ENCODE data around the gene RFXANK. TPM values are rescaled to one million over a fixed set of nuclear protein-coding genes. Genes with fewer than 3 reads are reported as not detected.
"Not testable (repeated sequence)": the region's sequence is repeated elsewhere in the genome, so short reads cannot be mapped to it uniquely, and the experiment has no call there.

The RFXANK gene
- 106 and 111 TPM in 2 replicates for total RNA-seq (2014; rRNA removed; shearing (Covaris generic))

- peak; percentile 99 for DNase-seq (ENCODE audit: low spot score)
These were observed at the start of gene RFXANK, which contains the start of gene BORCS8 for GRCh38 chr19:19192078-19192882. Gene RFXANK (plus strand): TSS chr19:19192258. CDS start chr19:19193947, 1,689 bp downstream. Gene BORCS8 (minus strand): TSS chr19:19192152. CDS start chr19:19192117, 35 bp downstream.

DNA sequence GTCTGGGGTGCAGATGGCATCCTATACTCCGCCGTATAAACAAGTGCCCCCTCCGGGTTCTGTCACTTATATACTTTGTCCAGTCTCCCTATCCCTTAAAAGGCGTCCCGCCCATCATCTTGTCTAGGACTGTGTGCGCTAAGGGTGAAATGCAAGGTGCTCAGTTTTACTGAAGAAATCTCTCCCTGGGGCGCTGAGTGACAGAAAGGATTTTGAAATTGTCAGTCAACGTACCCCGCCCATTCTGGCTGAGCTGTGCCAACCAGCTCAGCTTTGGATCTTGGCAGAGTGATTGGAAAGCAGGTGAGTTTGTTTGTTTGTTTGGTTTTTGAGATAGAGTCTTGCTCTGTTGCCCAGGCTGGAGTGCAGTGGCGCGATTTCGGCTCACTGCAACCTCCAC lies 49.7 kb upstream of the RFXANK start:
- DNase-seq (ENCODE audit: low spot score): no peak

DNA sequence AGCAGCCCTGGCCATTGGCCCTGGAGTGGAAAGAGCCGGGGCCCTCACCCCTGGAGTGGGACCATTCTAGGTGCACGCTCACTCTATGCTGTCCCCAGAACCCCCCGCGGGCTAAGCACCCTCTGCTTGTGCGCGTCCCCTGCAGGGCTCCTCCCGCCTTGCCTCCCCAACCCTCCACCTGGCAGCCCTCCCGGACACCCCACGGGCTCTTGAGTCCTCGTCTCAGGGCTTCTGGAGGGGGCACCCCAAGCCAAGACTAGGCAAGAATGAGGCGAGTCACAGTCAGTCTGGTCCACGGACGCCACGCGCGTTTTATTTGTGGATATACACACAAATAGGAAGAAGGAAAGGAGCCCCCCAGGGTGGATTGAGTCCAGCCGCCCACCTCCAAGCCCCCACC lies 46.8 kb upstream of the RFXANK start:
- DNase-seq (ENCODE audit: low spot score): no peak

GRCh38 chr19:19145684-19146608 lies 46.1 kb upstream of the RFXANK start:
- DNase-seq (ENCODE audit: low spot score): peak; percentile 53

- DNase-seq (ENCODE audit: low spot score): no peak
These were observed 45.2 kb upstream of the RFXANK start for GRCh38 chr19:19146865-19147264.

GRCh38 chr19:19147344-19147743 lies 44.7 kb upstream of the RFXANK start:
- no peak for DNase-seq (ENCODE audit: low spot score)

DNA sequence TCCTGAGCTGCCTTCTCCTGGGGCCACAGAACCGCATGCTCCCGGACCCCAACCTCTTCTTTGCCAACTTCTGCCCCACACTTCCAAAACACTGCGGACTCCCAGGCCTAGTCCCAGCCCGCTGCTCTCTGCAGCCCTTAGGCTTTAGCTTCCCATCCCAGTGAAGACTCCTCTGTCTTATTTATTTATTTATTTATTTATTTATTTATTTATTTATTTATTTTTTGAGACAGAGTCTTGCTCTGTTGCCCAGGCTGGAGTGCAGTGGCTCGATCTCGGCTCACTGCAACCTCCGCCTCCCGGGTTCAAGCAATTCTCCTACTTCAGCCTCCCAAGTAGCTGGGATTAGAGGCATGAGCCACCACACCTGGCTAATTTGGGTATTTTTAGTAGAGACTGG lies 43.6 kb upstream of the RFXANK start:
- not testable (repeated sequence) for DNase-seq (ENCODE audit: low spot score)

- no peak for DNase-seq (ENCODE audit: low spot score)
These were observed 42.6 kb upstream of the RFXANK start for GRCh38 chr19:19149435-19149834.

- DNase-seq (ENCODE audit: low spot score): no peak
These were observed 40.6 kb upstream of the RFXANK start for GRCh38 chr19:19151418-19151817.

- no peak for DNase-seq (ENCODE audit: low spot score)
These were observed 39.2 kb upstream of the RFXANK start for GRCh38 chr19:19152668-19153384.

- no peak for DNase-seq (ENCODE audit: low spot score)
These were observed 37.1 kb upstream of the RFXANK start for GRCh38 chr19:19154768-19155494.

DNA sequence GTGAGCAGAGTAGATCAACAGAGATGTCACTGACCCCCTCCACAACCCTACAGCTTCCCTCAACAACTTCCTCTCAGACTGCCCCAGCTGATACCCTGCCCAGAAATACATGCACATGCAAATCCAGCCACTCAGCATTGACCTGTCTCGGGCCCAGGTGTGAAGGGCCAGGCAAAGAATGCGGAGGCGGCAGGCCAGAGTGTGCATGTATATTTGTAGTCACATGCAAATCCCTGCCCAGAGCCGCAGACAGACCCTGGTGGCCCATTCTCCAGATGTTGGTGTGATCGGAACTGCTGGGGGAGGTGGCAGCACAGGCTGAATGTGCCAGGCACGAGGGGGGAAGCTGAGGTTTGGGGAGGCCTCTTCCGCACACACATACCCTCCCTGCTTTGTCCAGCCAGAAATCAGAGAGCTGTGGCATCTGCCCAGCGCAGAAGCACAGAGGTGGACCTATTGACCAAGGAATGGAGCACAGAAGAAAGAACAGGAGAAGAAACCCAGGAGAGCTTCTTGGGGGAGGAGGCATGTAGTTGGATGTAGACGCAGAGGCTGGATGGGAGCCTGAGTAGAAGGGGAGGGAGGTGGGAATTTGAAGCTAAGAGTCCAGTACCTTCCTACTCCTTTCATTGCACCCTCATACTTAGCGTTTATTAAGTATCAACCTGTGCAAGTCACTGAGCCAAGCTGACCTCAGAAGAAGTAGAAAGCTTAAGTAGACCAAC lies 36.4 kb upstream of the RFXANK start:
- DNase-seq (ENCODE audit: low spot score): no peak

DNA sequence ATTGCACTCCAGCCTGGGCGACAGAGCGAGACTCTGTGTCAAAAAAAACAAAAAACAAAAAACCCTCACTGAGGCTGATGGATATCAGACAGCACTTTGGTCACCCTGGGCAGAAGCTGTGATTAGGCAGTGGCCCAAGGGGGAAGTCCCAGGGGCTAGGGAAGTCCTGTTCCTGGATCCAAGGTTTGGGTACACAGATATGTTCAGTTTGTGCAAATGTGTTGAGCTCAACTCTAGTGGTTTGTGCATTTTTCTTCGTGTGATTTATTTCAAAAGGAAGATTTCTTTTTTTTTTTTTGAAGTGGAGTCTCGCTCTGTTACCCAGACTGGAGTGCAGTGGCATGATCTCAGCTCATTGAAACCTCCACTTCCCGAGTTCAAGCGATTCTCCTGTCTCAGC lies 34.2 kb upstream of the RFXANK start:
- no peak for DNase-seq (ENCODE audit: low spot score)

GRCh38 chr19:19159534-19159933 lies 32.5 kb upstream of the RFXANK start:
- DNase-seq (ENCODE audit: low spot score): no peak

DNA sequence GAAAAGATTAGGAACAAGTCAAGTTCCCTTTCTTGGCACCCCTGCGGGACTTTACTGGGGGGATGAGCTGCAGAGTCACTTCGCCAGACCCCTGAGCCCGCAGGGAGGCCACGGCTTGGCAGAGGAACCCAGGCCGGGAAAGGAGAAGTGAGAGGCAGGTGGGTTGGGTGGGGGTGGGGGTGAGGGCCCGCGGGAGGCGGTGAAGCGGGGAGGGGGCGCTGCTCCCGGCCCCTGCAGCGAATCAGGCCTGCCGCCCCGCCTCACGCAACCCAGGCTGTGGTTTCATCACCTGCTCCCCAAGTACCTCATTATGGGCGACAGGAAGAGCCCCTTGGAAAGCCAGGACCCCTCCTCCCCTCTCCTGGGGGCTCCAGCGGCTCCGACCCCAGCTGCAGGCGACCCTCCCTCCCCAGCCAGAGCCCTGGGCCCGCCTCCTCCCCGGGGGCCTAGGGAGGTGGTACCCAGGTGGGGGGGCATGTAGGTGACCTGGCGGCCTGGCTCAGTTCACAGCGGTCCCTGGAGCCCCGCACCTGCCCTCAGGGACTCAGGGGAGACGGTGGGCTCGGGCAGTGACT lies 31.5 kb upstream of the RFXANK start:
- DNase-seq (ENCODE audit: low spot score): no peak

DNA sequence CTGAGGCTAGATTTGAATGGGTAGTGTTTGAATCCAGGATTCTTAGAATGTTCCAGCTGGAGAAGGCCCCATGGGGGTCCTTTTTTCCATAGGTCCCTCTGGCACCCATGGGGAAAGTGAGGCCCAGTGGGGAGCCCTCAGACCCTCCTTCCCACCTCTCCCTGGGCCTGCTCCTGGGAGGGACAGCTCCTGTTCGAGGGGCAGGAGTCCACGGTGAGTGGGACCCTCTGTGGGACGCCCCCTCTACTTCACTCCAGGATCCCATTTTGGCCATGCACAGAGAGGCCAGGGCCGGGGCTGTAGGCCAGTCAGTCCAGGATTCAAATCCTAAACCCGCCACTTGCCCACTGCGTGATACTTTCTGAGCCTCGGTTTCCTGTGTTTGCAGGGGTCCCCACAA lies 29.6 kb upstream of the RFXANK start:
- DNase-seq (ENCODE audit: low spot score): no peak

DNA sequence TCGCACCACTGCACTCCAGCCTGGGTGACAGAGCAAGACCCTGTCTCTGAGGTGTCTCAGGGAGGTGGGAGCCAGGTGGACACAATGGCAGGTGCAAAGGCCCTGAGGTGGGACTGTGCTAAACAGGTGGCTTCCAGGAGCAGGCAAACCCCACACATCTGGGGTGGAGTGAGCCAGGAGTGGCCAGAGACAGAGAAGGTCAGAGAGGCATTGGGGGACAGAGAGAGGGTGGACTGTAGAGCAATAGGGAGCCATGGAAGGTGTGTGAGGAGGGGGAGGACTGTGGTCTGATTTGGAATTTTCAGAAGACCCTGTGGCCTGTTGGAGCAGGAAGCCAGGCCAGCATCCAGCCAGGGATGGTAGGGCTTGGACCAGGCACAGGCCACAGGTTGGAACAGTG lies 26.7 kb upstream of the RFXANK start:
- DNase-seq (ENCODE audit: low spot score): no peak

DNA sequence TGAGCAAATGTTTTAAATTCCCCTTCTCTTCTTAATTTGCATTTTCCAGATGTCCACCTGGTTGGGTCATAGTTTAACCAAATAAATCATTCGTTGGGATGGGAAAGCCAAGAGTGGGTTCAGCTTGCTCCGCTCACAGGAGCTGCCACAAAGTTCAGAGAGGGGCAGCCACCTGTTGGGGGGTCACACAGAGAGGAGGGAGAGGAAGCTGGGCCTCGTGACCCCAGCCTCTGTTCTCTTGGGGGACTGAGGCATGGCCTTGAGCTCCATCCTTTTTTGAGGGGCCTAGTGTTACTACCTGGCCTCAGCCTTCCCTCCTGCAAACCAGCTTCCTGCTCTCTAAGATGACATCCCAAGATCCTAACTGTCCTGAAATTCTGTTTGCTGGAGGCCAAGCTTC lies 24.4 kb upstream of the RFXANK start:
- DNase-seq (ENCODE audit: low spot score): no peak

GRCh38 chr19:19169236-19170052 lies 22.6 kb upstream of the RFXANK start:
- no peak for DNase-seq (ENCODE audit: low spot score)

All from H4 (cell line).